BJ (cell line): ENCODE results near the gene ZNF316. TPM values are rescaled to one million over a fixed set of nuclear protein-coding genes. Genes with fewer than 3 reads are reported as not detected.

Experiments
- CTCF ChIA-PET: fragments of 350-600 bp; formaldehyde crosslinking; extraction: SDS; loops from one replicate; lab custom pipeline; 2021; ENCODE audit warnings: antibody characterized with exemption, inconsistent platforms; lab: Yijun Ruan, JAX
- POLR2A ChIA-PET: fragments of 300-600 bp; sonication (Branson Sonifier 250); formaldehyde crosslinking; extraction: SDS; loops from one replicate; lab custom pipeline; 2021; ENCODE audit warnings: antibody characterized with exemption; lab: Charles Lee
- DNase-seq: peaks from one replicate; pipeline ENCODE4 v3.0.0-alpha.2; 2011; ENCODE audit warnings: low read depth
- H3K27me3 ChIP-seq: 2 replicates; pipeline ENCODE4 v1.6.0; 2011; ENCODE audit warnings: low read length; ENCODE audit not compliant: control insufficient read depth, insufficient read depth
- H3K36me3 ChIP-seq: 2 replicates; pipeline ENCODE4 v1.5.1; 2011; ENCODE audit warnings: low read length; ENCODE audit not compliant: control insufficient read depth, insufficient read depth
- H3K4me3 ChIP-seq: 2 replicates; pipeline ENCODE4 v1.5.1; 2011; ENCODE audit warnings: low read depth, mild to moderate bottlenecking, control low read depth, low read length
- polyA plus RNA-seq: library from polyadenylated mRNA; depleted of rRNA; stranded (reverse); fragments of >200 nt; gene quantifications from 2 replicates; pipeline ENCODE4 v1.2.3, GENCODE V29; 2011
- TF ChIP-seq, protein P1 (sequence below): IDR thresholded peaks from 2 replicates; pipeline ENCODE4 v1.5.1; 2011; ENCODE audit warnings: low read depth, mild to moderate bottlenecking, control low read depth, inconsistent platforms, low read length, moderate library complexity; ENCODE audit not compliant: insufficient read depth

ZNF316 gene
- polyA plus RNA-seq, 1 experiment: 5.2 TPM

DNA sequence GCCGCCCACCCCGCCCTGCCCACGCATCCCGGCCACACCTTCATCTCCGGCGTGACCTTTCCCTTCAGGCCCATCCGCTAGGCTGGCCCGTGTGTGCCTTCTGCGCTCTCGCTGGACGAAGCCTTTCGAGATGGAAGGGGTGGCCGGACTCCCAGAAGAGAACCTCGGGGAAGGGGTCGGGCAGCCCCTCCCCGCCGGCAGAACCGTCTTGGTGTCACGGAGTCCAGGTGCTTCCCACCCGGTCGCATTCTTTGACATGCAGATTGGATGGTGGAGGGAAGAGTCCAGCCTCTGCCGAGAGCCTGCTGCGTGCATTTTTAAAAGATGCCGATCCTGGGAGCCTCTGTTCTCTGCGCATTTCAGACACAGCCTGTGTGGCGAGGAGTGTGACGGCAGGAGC lies 29.0 kb upstream of the ZNF316 start:
- no peak for DNase-seq
- ChIA-PET POLR2A (no interaction called here), CTCF (interaction anchor here (1.2 kb wide), 1 partner anchor 18 kb away, joined by 3 read pairs; the partner anchor contains the start of gene INTS15)
- H3K36me3 ChIP-seq: peaks cover 3% of the 10 kb centered on the region; the same call in 1 of the 2 replicates
- H3K27me3 ChIP-seq: no peaks in the 10 kb centered on the region
- TF ChIP-seq, protein P1, sequence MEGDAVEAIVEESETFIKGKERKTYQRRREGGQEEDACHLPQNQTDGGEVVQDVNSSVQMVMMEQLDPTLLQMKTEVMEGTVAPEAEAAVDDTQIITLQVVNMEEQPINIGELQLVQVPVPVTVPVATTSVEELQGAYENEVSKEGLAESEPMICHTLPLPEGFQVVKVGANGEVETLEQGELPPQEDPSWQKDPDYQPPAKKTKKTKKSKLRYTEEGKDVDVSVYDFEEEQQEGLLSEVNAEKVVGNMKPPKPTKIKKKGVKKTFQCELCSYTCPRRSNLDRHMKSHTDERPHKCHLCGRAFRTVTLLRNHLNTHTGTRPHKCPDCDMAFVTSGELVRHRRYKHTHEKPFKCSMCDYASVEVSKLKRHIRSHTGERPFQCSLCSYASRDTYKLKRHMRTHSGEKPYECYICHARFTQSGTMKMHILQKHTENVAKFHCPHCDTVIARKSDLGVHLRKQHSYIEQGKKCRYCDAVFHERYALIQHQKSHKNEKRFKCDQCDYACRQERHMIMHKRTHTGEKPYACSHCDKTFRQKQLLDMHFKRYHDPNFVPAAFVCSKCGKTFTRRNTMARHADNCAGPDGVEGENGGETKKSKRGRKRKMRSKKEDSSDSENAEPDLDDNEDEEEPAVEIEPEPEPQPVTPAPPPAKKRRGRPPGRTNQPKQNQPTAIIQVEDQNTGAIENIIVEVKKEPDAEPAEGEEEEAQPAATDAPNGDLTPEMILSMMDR: no peak
- H3K4me3 ChIP-seq: no peak overlapping the region

DNA sequence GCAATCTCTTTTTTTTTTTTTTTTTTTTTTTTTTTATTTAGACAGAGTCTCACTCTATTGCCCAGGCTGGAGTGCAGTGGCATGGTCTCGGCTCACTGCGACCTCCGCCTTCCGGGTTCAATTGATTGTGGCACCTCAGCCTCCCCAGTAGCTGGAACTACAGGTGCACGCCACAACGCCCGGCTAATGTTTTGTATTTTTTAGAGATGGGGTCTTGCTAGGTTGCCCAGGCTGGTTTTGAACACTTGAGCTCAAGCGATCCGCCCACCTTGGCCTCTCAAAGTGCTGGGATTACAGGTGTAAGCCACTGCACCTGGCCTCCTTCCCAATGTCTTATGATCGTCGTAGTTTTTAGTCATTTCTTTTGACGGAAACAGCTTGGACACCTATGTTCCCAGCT lies 28.3 kb upstream of the ZNF316 start:
- H3K27me3 ChIP-seq: no peaks in the 10 kb centered on the region
- TF ChIP-seq, protein P1: no peak
- no peak overlapping the region for H3K4me3 ChIP-seq
- ChIA-PET CTCF (interaction anchor here (1.2 kb wide), 1 partner anchor 19 kb away, joined by 3 read pairs; the partner anchor contains the start of gene INTS15), POLR2A (no interaction called here)
- peaks cover 3% of the 10 kb centered on the region; the same call in 1 of the 2 replicates for H3K36me3 ChIP-seq
- DNase-seq: no peak

DNA sequence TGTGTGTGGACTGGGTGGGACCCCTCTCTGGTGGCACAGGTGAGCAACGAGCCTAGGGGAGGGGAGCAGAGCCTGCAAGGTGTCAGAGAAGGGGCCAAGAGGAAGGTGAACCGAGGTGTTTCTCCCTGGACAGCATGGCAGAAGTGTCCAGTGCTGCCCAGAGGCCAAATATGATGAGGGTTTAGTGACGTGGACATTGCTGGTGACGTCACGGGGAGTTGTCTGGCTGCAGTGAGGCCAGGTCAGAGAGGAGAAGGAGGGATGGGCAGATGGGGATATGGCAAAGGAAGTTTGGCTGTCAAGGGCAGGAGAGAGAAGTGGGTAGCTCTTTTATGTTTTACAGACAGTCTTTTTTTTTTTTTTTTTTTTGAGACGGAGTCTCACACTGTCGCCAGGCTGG lies 24.3 kb upstream of the ZNF316 start:
- ChIA-PET CTCF (interaction anchor here (1.6 kb wide), 1 partner anchor 10 kb away, joined by 7 read pairs; no protein-coding TSS in a partner anchor), POLR2A (no interaction called here)
- DNase-seq: no peak
- 0 out of 2 replicates have a peak, but pooled peaks cover 1% of the 10 kb centered on the region for H3K36me3 ChIP-seq
- H3K27me3 ChIP-seq: peaks cover 8% of the 10 kb centered on the region
- TF ChIP-seq, protein P1: no peak
- no peak overlapping the region for H3K4me3 ChIP-seq

DNA sequence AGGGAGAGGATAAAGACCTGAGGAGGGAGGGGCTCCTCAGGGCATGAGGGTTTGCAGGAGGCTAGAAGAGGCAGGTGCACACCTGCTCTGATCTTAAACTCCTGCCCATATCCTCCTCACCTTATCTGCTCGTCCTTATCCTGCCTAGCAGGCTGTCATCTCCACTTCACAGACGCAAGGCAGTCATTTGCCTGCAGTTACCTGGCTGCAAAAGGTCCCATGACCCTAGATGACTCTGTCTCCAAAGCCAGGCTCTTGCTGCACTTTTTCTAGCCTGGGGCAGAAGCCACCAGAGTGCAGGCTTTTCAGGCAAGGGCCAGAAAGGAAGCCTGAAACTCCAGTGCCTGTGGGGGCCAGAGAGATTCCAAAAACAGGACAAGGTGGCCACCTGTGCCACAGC lies 23.4 kb upstream of the ZNF316 start:
- H3K4me3 ChIP-seq: no peak overlapping the region
- CTCF ChIA-PET: interaction anchor here (1.0 kb wide), 1 partner anchor 13 kb away, joined by 3 read pairs; no protein-coding TSS in a partner anchor

DNA sequence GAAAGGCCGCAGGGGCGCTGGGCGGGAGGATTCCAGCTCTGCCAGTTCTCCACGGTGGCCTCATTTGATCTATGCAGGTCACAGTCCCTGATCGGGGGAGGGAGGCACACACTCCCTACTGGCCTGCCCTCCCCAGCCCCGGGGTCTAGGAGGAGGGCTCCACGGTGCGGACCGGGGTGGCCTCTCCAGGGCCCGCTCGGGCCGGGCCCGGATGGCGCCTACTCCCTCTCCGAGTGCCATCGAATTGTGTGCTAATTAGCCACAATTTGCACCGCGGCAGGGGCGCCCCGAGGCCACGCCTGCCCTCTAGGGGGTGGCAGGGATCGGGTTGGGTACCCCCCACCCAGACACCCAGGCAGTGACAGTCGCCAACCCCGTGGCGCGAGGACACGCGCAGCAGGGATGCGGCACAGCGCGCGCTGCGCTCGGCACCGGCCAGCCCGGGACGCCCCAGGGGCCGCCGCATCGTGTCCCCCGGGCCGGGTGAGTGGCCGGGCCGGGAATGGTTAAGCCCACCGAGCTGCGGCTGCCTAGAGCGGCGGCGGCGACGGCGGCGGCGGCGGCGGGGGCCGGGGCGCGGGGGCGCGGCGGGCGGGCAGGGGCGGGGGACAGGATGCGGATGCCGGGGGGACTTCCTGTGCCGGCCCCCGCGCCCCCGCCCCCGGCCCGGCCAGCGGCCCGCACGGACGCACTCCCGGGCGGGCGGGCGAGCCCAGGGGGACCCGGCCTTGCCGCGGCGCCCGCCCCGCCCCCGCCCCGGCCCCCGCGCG lies 22.0 kb upstream of the ZNF316 start, which contains the start of gene ZNF853:
Gene ZNF853 (plus strand): TSS at position 658 of the 770 bp plus-strand sequence. CDS start 565 bp downstream, outside the sequence.
- DNase-seq: no peak
- H3K4me3 ChIP-seq: peak within 1 kb of the TSS; percentile 47
- H3K27me3 ChIP-seq: peaks cover 10% of the 10 kb centered on the region
- H3K36me3 ChIP-seq: no peaks in the 10 kb centered on the region
- ChIA-PET CTCF (interaction anchor here (1.0 kb wide), 1 partner anchor 14 kb away, joined by 3 read pairs; no protein-coding TSS in a partner anchor), POLR2A (no interaction called here)
- TF ChIP-seq, protein P1: no peak

More for the DNA sequence above, 23.4 kb upstream of the ZNF316 start:
- Histone ChIP-seq H3K36me3 (no peaks in the 10 kb centered on the region), H3K27me3 (peaks cover 10% of the 10 kb centered on the region)
- DNase-seq: no peak
- TF ChIP-seq, protein P1: no peak
- POLR2A ChIA-PET: no interaction called here
